Measurements from ENCODE around the gene TBC1D3B. TPM values are rescaled to one million over a fixed set of nuclear protein-coding genes. Genes with fewer than 3 reads are reported as not detected.
"Not testable (repeated sequence)": the region's sequence is repeated elsewhere in the genome, so short reads cannot be mapped to it uniquely, and the experiment has no call there.

TBC1D3B gene
- total RNA-seq, 1 experiment from 2014 or later = 12.5 TPM

- Mint-ChIP-seq H3K4me3 (ENCODE audit: unreplicated experiment) (peak overlapping the region; percentile 57), H3K9me3 (ENCODE audit: unreplicated experiment) (no peaks in the 10 kb centered on the region), H3K36me3 (ENCODE audit: insufficient read depth, unreplicated experiment) (no peaks in the 10 kb centered on the region), H3K27me3 (ENCODE audit: insufficient read depth, unreplicated experiment) (peaks cover 16% of the 10 kb centered on the region), H3K4me1 (ENCODE audit: low read depth, unreplicated experiment) (no peaks in the 10 kb centered on the region), H3K27ac (ENCODE audit: unreplicated experiment) (no peak overlapping the region)
- no peak for TF ChIP-seq CTCF (IDR thresholded peaks at IDR 0.05; ENCODE audit: insufficient read depth in 1 of 2, low read depth in 1 of 2, low read length in 1 of 2, severe bottlenecking in 1 of 2, unreplicated experiment in 1 of 2)
- ChIA-PET CTCF (interaction anchor here (0.6 to 1.0 kb wide), 3 partner anchors 23 to 418 kb away, joined by 3 to 6 read pairs (median 4); no protein-coding TSS in a partner anchor), POLR2A (no interaction called here)
- no TSS peak for BruUV-seq (replicated peaks)
- Histone ChIP-seq H3K36me3 (ENCODE audit: control insufficient read depth, insufficient read depth, low read length) (no peaks in the 10 kb centered on the region), H3K27me3 (replicated peaks; ENCODE audit: control insufficient read depth, insufficient read depth, low read length) (no peaks in the 10 kb centered on the region; the same call in none of the 2 replicates), H3K4me1 (peaks cover 4% of the 10 kb centered on the region; the same call in 1 of the 2 replicates), H3K9me3 (no peaks in the 10 kb centered on the region), H3K4me3 (ENCODE audit: low read depth, low read length) (peak overlapping the region; percentile 47)
- DNase-seq = no peak
- intact Hi-C loops (cut with micrococcal nuclease; ENCODE audit: unreplicated experiment) = no loop called here
Observed at GRCh38 chr17:36182176-36183000, 6.0 kb upstream of the TBC1D3B start.

- H3K27me3 ChIP-seq (replicated peaks; ENCODE audit: control insufficient read depth, insufficient read depth, low read length); intact Hi-C loops (cut with micrococcal nuclease; ENCODE audit: unreplicated experiment); H3K27ac Mint-ChIP-seq (ENCODE audit: unreplicated experiment): not testable (repeated sequence)
Observed at GRCh38 chr17:36181446-36182175, 5.2 kb upstream of the TBC1D3B start.

GRCh38 chr17:36168836-36169235, 7.6 kb downstream of the TBC1D3B start:
- H3K9me3 ChIP-seq, CTCF ChIA-PET: not testable (repeated sequence)

More at GRCh38 chr17:36181446-36182175, 5.2 kb upstream of the TBC1D3B start:
- H3K36me3 ChIP-seq (ENCODE audit: control insufficient read depth, insufficient read depth, low read length); H3K36me3 Mint-ChIP-seq (ENCODE audit: insufficient read depth, unreplicated experiment); H3K9me3 Mint-ChIP-seq (ENCODE audit: unreplicated experiment); H3K4me1 Mint-ChIP-seq (ENCODE audit: low read depth, unreplicated experiment); POLR2A ChIA-PET; BruUV-seq (replicated peaks); H3K4me1 ChIP-seq; H3K4me3 ChIP-seq (ENCODE audit: low read depth, low read length); H3K9me3 ChIP-seq; CTCF ChIA-PET; DNase-seq: not testable (repeated sequence)
- H3K27me3 Mint-ChIP-seq (ENCODE audit: insufficient read depth, unreplicated experiment) = peaks cover 16% of the 10 kb centered on the region
- H3K4me3 Mint-ChIP-seq (ENCODE audit: unreplicated experiment) = peak overlapping the region; percentile 57

More at GRCh38 chr17:36168836-36169235, 7.6 kb downstream of the TBC1D3B start:
- BruUV-seq (replicated peaks); POLR2A ChIA-PET; H3K4me1 ChIP-seq; H3K36me3 ChIP-seq (ENCODE audit: control insufficient read depth, insufficient read depth, low read length); H3K4me3 Mint-ChIP-seq (ENCODE audit: unreplicated experiment); intact Hi-C loops (cut with micrococcal nuclease; ENCODE audit: unreplicated experiment); H3K27me3 Mint-ChIP-seq (ENCODE audit: insufficient read depth, unreplicated experiment); H3K4me3 ChIP-seq (ENCODE audit: low read depth, low read length); DNase-seq; H3K4me1 Mint-ChIP-seq (ENCODE audit: low read depth, unreplicated experiment); H3K9me3 Mint-ChIP-seq (ENCODE audit: unreplicated experiment); H3K27me3 ChIP-seq (replicated peaks; ENCODE audit: control insufficient read depth, insufficient read depth, low read length); H3K27ac Mint-ChIP-seq (ENCODE audit: unreplicated experiment); H3K36me3 Mint-ChIP-seq (ENCODE audit: insufficient read depth, unreplicated experiment): not testable (repeated sequence)
